ENCODE results near the gene RALGAPA2.

RALGAPA2 gene

GRCh38 chr20:20465252-20465651, 247.2 kb downstream of the RALGAPA2 start:
- no peak for DNase-seq (ENCODE audit: low read depth in 2 of 2)

GRCh38 chr20:20463933-20464374, 248.5 kb downstream of the RALGAPA2 start:
- DNase-seq (ENCODE audit: low read depth in 2 of 2): no peak

- DNase-seq (ENCODE audit: low read depth in 2 of 2): no peak
Measured at GRCh38 chr20:20462185-20462584, 250.3 kb downstream of the RALGAPA2 start.

GRCh38 chr20:20461551-20461950, 250.9 kb downstream of the RALGAPA2 start:
- no peak for DNase-seq (ENCODE audit: low read depth in 2 of 2)

GRCh38 chr20:20459726-20460125, 252.7 kb downstream of the RALGAPA2 start:
- DNase-seq (ENCODE audit: low read depth in 2 of 2): no peak

GRCh38 chr20:20457392-20458126, 254.9 kb downstream of the RALGAPA2 start:
- no peak for DNase-seq (ENCODE audit: low read depth in 2 of 2)

- no peak for DNase-seq (ENCODE audit: low read depth in 2 of 2)
Measured at GRCh38 chr20:20456741-20457140, 255.7 kb downstream of the RALGAPA2 start.

GRCh38 chr20:20455926-20456325, 256.5 kb downstream of the RALGAPA2 start:
- DNase-seq (ENCODE audit: low read depth in 2 of 2): no peak

- no peak for DNase-seq (ENCODE audit: low read depth in 2 of 2)
Measured at GRCh38 chr20:20454850-20455627, 257.4 kb downstream of the RALGAPA2 start.

GRCh38 chr20:20454367-20454766, 258.1 kb downstream of the RALGAPA2 start:
- DNase-seq (ENCODE audit: low read depth in 2 of 2): no peak

- peak in 1 of 2 donors; percentile 24 for DNase-seq (ENCODE audit: low read depth in 2 of 2)
Measured at GRCh38 chr20:20452254-20452676, 260.2 kb downstream of the RALGAPA2 start.

- no peak for DNase-seq (ENCODE audit: low read depth in 2 of 2)
Measured at GRCh38 chr20:20450521-20450920, 261.9 kb downstream of the RALGAPA2 start.

GRCh38 chr20:20448881-20449280, 263.6 kb downstream of the RALGAPA2 start:
- no peak for DNase-seq (ENCODE audit: low read depth in 2 of 2)

- DNase-seq (ENCODE audit: low read depth in 2 of 2): no peak
Measured at GRCh38 chr20:20447196-20447595, 265.2 kb downstream of the RALGAPA2 start.

- no peak for DNase-seq (ENCODE audit: low read depth in 2 of 2)
Measured at GRCh38 chr20:20446425-20447015, 265.9 kb downstream of the RALGAPA2 start.

GRCh38 chr20:20446001-20446400, 266.4 kb downstream of the RALGAPA2 start:
- no peak for DNase-seq (ENCODE audit: low read depth in 2 of 2)

- DNase-seq (ENCODE audit: low read depth in 2 of 2): no peak
Measured at GRCh38 chr20:20443504-20443903, 268.9 kb downstream of the RALGAPA2 start.

- no peak for DNase-seq (ENCODE audit: low read depth in 2 of 2)
Measured at GRCh38 chr20:20442466-20442865, 270.0 kb downstream of the RALGAPA2 start.

GRCh38 chr20:20440886-20441658, 271.4 kb downstream of the RALGAPA2 start:
- DNase-seq (ENCODE audit: low read depth in 2 of 2): no peak

- no peak for DNase-seq (ENCODE audit: low read depth in 2 of 2)
Measured at GRCh38 chr20:20440481-20440880, 272.0 kb downstream of the RALGAPA2 start.

- no peak for DNase-seq (ENCODE audit: low read depth in 2 of 2)
Measured at GRCh38 chr20:20439602-20440190, 272.7 kb downstream of the RALGAPA2 start.
